IPS DF 6.9 (cell line): ENCODE measurements around the gene DCDC2.
A peak's percentile ranks its signal among the peaks of the same experiment; 100 is the strongest.
"Not testable (repeated sequence)": the region's sequence is repeated elsewhere in the genome, so short reads cannot be mapped to it uniquely, and the experiment has no call there.

Source experiments
- DNase-seq: peaks from one replicate; pipeline ENCODE4 v3.0.0-alpha.2; 2013; ENCODE audit warnings: low read depth, low spot score
- H3K27ac ChIP-seq: one replicate; pipeline ENCODE4 v1.5.1; 2013; ENCODE audit warnings: low read length, control low read depth
- H3K27me3 ChIP-seq: 2 replicates; pipeline ENCODE4 v1.6.1; 2013; ENCODE audit warnings: mild to moderate bottlenecking, low read length; ENCODE audit not compliant: control insufficient read depth, insufficient read depth
- H3K36me3 ChIP-seq: 2 replicates; pipeline ENCODE4 v1.6.1; 2013; ENCODE audit warnings: low read length; ENCODE audit not compliant: control insufficient read depth, insufficient read depth
- H3K4me1 ChIP-seq: 2 replicates; pipeline ENCODE4 v1.6.1; 2013; ENCODE audit warnings: low read length; ENCODE audit not compliant: control insufficient read depth, insufficient read depth
- H3K4me3 ChIP-seq: 2 replicates; pipeline ENCODE4 v1.5.1; 2013; ENCODE audit warnings: mild to moderate bottlenecking, low read length
- H3K9me3 ChIP-seq: 2 replicates; pipeline ENCODE4 v1.6.1; 2013; ENCODE audit warnings: low read length, inconsistent platforms; ENCODE audit not compliant: control insufficient read depth, insufficient read depth
- WGBS: extraction: QIAGEN DNeasy Blood & Tissue Kit; methylation state at CpG from one replicate; pipeline ENCODE4 v1.1.7; 2013; ENCODE audit warnings: mixed read lengths, missing lambda C conversion rate; ENCODE audit not compliant: insufficient read length, insufficient coverage; 5-methylcytosine and 5-hydroxymethylcytosine counted together

DCDC2 gene

DNA sequence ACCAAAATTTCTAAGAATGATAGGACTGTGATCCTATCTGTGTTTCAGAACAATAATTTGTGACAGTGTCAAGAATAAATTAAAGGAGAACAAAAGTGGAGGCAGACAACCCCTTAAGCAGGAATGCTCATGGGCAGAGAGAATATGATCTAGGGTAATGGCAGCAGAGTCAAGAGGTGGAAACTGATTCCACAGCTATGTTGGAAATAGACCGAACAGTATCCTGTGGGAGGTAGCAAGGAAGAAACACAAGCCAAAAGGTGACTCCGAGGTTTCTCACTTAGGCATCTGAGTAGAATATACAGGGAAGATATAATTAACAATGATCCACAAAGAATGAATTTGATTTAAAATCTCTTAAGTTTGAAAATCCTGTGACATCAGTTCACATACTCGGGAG is 131.3 kb downstream of the DCDC2 start:
- H3K4me1 ChIP-seq = no peaks in the 10 kb centered on the region
- DNase-seq = no peak
- H3K27me3 ChIP-seq = no peaks in the 10 kb centered on the region
- no CpG with 5 or more reads among the region's 3 CpGs for WGBS
- no peaks in the 10 kb centered on the region for H3K9me3 ChIP-seq
- no peak overlapping the region for H3K4me3 ChIP-seq
- no peak overlapping the region for H3K27ac ChIP-seq
- H3K36me3 ChIP-seq = no peaks in the 10 kb centered on the region

DNA sequence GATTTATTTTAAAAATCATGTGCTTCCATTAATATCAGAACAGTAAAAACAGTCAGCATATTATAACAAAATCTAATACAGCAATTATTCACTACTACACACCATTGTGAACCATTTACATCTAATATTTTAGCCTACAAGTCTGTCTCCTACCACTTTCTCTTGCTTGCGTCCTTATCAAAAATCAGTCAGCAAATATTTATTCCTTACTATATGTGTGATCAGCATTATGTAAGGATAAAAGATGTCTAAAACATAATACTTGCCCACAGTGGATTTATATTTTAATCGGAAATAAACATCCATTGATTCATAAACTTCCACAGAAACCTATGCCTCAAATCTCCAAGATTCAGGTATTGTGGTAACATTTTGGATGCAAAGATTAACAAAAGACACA is 132.0 kb downstream of the DCDC2 start:
- Histone ChIP-seq H3K9me3 (no peaks in the 10 kb centered on the region), H3K4me1 (no peaks in the 10 kb centered on the region), H3K36me3 (no peaks in the 10 kb centered on the region), H3K4me3 (no peak overlapping the region), H3K27me3 (0 out of 2 replicates have a peak, but pooled peaks cover 1% of the 10 kb centered on the region), H3K27ac (no peak overlapping the region)
- no CpG with 5 or more reads among the region's 2 CpGs for WGBS
- no peak for DNase-seq

DNA sequence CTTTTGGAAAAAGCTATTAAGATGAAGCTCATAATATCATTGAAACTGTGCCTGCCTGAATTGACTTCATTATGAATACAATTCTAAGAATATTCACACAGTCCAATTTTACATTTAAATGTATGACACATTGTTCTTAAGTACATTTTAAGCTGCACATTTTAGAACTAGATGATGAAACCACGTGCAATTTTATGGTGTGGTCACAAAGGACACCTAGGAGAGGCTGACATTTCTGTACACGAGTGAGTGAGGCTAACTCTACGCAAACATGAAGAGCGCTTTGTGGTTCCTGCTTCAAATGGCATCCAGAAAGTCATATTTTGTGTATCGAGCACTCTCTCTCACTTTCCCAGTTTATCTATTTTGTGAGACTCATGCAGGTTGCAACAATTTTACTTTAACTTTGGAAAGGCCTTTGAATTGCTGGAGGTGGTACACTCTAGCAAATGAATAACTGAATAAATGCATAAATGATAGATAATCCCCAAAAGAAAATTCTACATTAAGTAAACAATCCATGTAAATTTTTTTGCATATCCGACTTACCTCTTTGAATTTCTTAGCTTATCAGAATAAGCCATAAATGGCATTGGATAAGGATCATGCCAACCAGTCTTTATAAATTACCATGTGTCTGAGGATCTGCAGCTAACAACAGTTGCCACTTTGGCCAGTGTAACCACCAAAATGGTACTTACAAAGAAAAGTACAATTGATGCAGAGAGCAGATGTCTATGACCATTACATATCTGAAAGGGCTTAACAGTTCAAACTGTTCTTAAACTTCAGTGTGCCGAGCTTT is 134.5 kb downstream of the DCDC2 start:
- H3K27ac ChIP-seq = no peak overlapping the region
- H3K4me1 ChIP-seq = no peaks in the 10 kb centered on the region
- 0 out of 2 replicates have a peak, but pooled peaks cover 1% of the 10 kb centered on the region for H3K27me3 ChIP-seq
- WGBS = no CpG with 5 or more reads among the region's 7 CpGs
- no peaks in the 10 kb centered on the region for H3K36me3 ChIP-seq
- no peak overlapping the region for H3K4me3 ChIP-seq
- DNase-seq = no peak
- no peaks in the 10 kb centered on the region for H3K9me3 ChIP-seq

DNA sequence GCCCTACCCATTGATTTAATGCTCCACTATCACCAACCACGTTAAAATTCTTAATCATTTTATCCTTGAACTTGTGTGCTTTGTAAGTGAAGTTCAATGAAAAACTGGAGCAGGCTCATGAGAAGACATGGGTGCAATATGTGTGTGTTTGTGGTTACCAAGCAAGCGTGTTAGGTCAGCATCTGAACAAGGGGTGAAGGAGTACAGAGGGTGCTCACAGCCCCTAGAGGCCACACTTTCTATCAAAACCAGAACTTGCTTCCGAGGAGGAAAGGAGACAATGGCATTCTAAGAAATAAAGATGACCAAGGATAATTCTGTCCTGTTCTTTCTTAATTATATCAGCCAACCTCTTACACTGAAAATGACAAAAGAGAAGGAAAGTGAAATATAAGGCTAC is 138.2 kb downstream of the DCDC2 start:
- H3K9me3 ChIP-seq = no peaks in the 10 kb centered on the region
- no peak for DNase-seq
- WGBS = no CpG with 5 or more reads among the region's 3 CpGs
- H3K4me1 ChIP-seq = peaks cover 2% of the 10 kb centered on the region; the same call in 1 of the 2 replicates
- no peaks in the 10 kb centered on the region for H3K36me3 ChIP-seq
- no peak overlapping the region for H3K27ac ChIP-seq
- 0 out of 2 replicates have a peak, but pooled peaks cover 1% of the 10 kb centered on the region for H3K27me3 ChIP-seq
- no peak overlapping the region for H3K4me3 ChIP-seq

DNA sequence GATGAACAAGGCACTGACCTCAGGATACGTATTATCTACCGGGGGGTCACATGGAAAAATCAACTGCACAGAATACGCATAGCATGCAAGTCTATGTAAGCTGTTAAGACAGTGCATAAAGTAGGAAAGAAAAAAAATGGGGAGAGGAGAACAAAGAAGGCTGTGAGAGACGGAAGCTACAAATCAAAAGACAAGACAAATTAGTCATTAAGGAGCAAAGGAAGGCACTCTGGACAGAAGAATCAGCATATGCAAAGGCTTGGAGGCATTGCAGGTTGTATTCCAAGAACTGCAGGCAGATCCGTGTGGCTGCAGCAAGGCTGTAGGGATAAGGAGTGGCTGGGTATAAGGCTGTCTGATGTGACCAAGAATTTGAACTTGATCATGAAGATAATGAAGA is 142.9 kb downstream of the DCDC2 start:
- Histone ChIP-seq H3K4me1 (peaks cover 2% of the 10 kb centered on the region; the same call in 1 of the 2 replicates), H3K9me3 (no peaks in the 10 kb centered on the region), H3K27me3 (no peaks in the 10 kb centered on the region), H3K27ac (no peak overlapping the region), H3K4me3 (no peak overlapping the region), H3K36me3 (no peaks in the 10 kb centered on the region)
- DNase-seq = no peak
- no CpG with 5 or more reads among the region's 5 CpGs for WGBS

DNA sequence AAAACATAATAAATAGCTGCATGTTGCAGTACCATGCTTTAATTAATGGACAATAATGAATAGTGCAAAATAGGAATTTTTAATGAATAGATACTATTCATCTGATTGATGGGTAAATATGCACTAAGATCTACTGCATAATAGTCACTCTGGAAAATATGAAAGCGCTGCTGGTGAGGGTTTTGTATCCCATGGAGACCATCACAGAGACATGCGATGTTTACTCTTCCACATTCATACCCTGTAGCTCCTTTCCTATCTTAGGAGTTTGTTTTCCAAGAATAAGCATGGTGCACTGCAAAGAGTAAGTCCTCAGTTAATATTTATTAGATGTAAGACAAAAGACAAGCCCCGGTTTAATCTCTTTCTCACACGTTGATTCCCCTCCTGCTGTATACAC is 150.4 kb downstream of the DCDC2 start:
- no peaks in the 10 kb centered on the region for H3K27me3 ChIP-seq
- H3K27ac ChIP-seq = no peak overlapping the region
- DNase-seq = no peak
- H3K4me3 ChIP-seq = no peak overlapping the region
- H3K36me3 ChIP-seq = no peaks in the 10 kb centered on the region
- no peaks in the 10 kb centered on the region for H3K4me1 ChIP-seq
- no peaks in the 10 kb centered on the region for H3K9me3 ChIP-seq
- no CpG with 5 or more reads among the region's 4 CpGs for WGBS

DNA sequence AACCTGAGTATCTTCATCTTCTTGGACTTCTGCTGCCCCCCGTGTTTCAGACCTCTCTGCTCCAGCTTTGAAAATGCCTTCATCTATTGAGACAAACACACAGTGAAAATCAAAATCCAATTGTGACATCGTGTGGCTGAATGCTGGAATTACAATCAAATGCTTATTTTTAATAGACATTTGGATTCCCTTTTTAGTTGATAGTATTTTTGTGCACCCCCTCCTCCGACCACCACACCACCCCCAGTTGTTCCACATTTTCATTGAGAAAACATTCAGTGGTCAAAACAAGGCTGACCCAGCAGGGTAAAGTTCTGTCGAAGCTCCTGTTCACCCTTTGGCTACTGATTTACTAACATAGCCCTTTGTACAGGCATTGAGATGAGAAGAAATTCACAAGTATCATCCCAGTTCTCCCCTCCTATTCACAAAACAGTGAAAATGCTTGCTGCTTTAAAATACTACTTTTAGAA is 152.8 kb downstream of the DCDC2 start:
- no peak overlapping the region for H3K4me3 ChIP-seq
- WGBS = no CpG with 5 or more reads among the region's 4 CpGs
- no peak overlapping the region for H3K27ac ChIP-seq
- no peaks in the 10 kb centered on the region for H3K9me3 ChIP-seq
- no peaks in the 10 kb centered on the region for H3K27me3 ChIP-seq
- peak; percentile 11 for DNase-seq
- no peaks in the 10 kb centered on the region for H3K36me3 ChIP-seq
- H3K4me1 ChIP-seq = no peaks in the 10 kb centered on the region

DNA sequence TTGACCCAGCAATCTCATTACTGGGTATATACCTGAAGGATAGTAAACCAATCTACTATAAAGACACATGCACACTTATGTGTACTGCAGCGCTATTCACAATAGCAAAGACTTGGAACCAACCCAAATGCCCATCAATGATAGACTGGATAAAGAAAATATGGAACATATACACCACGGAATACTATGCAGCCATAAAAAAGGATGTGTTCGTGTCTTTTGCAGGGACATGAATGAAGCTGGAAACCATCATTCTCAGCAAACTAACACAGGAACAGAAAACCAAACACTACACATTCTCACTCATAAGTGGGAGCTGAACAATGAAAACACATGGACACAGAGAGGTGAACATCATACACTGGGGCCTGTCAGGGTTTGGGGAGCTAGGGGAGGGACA is 153.7 kb downstream of the DCDC2 start:
- not testable (repeated sequence) for H3K27ac ChIP-seq, H3K36me3 ChIP-seq, H3K4me1 ChIP-seq, H3K4me3 ChIP-seq, H3K9me3 ChIP-seq, H3K27me3 ChIP-seq, DNase-seq
- no CpG with 5 or more reads among the region's 3 CpGs for WGBS

DNA sequence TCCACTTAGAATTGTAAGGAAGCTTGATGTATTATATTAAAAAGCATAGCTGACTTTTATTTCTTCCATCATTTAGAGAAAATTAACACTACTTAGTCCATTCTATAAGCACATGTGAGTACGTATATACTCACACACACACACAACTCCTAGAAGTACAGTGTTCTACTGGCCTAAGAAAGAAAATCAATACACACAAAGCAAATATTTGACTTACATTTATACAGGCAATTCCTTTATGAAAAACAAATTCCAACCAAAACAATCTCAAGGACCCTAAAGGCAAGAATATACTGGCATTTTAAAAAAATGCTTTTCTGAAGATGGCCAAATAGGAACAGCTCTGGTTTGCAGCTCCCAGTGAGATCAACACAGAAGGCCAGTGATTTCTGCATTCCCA is 160.0 kb downstream of the DCDC2 start:
- H3K27me3 ChIP-seq = no peaks in the 10 kb centered on the region
- no peak for DNase-seq
- H3K27ac ChIP-seq = no peak overlapping the region
- H3K4me3 ChIP-seq = no peak overlapping the region
- H3K9me3 ChIP-seq = no peaks in the 10 kb centered on the region
- H3K4me1 ChIP-seq = no peaks in the 10 kb centered on the region
- WGBS = no CpG with 5 or more reads among the region's 1 CpG
- no peaks in the 10 kb centered on the region for H3K36me3 ChIP-seq

DNA sequence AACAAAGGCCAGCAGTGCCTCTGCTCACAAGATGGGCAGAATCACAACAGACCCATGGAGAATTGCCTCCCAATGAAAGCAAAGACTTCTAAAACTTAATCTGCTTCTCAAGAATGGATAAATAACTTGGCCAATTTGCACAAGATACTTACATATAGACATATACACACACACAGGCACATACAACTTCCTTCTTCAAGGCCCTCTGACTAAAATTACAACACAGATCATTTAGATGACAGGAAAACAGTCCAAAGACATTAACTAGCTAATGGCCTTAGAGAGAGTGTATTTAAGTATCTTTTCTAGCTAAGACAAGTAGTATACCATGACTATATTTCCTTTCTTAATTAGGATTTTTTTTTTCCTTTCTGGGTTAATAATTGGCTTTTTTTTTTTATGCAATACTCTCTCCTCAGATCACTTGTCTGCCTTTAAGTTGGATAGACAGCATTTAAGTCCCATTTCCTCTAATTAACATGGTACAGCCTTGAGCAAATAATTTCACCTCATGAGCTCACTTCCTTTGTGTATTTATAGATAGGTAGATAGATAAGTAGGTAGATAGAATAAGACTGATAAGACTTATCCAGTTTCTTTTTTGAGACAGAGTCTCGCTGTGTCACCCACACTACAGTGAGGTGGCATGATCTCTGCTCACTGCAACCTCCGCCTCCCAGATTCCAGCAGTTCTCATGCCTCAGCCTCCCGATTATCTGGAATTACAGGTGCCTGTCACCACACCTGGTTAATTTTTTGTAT is 161.8 kb downstream of the DCDC2 start:
- no CpG with 5 or more reads among the region's 3 CpGs for WGBS
- no peak for DNase-seq
- H3K27me3 ChIP-seq = no peaks in the 10 kb centered on the region
- H3K27ac ChIP-seq = no peak overlapping the region
- H3K4me3 ChIP-seq = no peak overlapping the region
- no peaks in the 10 kb centered on the region for H3K36me3 ChIP-seq
- no peaks in the 10 kb centered on the region for H3K9me3 ChIP-seq
- H3K4me1 ChIP-seq = no peaks in the 10 kb centered on the region
